Measurements from ENCODE around the gene CFTR. TPM values are rescaled to one million over a fixed set of nuclear protein-coding genes. Genes with fewer than 3 reads are reported as not detected.

CFTR gene
- total and polyA plus RNA-seq, 10 donors, result 0.02 to 0.27 (median 0.05) TPM; not detected in 6

Small RNAs within 50 kb of the gene (small RNA-seq; reads per million reads assigned to genes)
- gene AC000111.1 (0 reads per million in 4 donors), gene AC000111.2 (0 reads per million in 4 donors)

Other genes with a start within 250 kb of the CFTR start
- 1 to 10 TPM; 1.5 to 6.2 (median 4.4) TPM for gene WNT2, start 157.0 kb upstream of the CFTR start, total RNA-seq
- under 1 TPM; 0.22 to 0.74 (median 0.68) TPM for gene WNT2, start 157.0 kb upstream of the CFTR start, polyA plus RNA-seq
- not detected for gene ASZ1, start 52.5 kb upstream of the CFTR start, total RNA-seq
- gene ASZ1, start 52.5 kb upstream of the CFTR start, polyA plus RNA-seq, result not detected